Neural progenitor cell (in vitro differentiated cells): ENCODE data around the gene KCTD15. TPM values are rescaled to one million over a fixed set of nuclear protein-coding genes. Genes with fewer than 3 reads are reported as not detected.
A peak's percentile ranks its signal among the peaks of the same experiment; 100 is the strongest.

Source experiments
- DNase-seq: peaks from one replicate; pipeline ENCODE4 v3.0.0-alpha.2; 2016; ENCODE audit warnings: low spot score
- H2AFZ ChIP-seq: fragments of 200-600 bp; sonication (generic); replicated peaks from 2 replicates; pipeline ENCODE4 v1.6.1; 2016; ENCODE audit warnings: antibody characterized with exemption
- H3F3A ChIP-seq: fragments of 200-600 bp; sonication (generic); 2 replicates; pipeline ENCODE4 v1.6.1; 2016; ENCODE audit warnings: antibody characterized with exemption, low read depth
- H3K27ac ChIP-seq: fragments of 200-600 bp; sonication (generic); 2 replicates; pipeline ENCODE4 v1.5.1; 2016; ENCODE audit warnings: mild to moderate bottlenecking
- H3K27me3 ChIP-seq: fragments of 200-600 bp; sonication (generic); 2 replicates; pipeline ENCODE4 v1.6.1; 2016; ENCODE audit warnings: mild to moderate bottlenecking, moderate library complexity
- H3K36me3 ChIP-seq: fragments of 200-600 bp; sonication (generic); 2 replicates; pipeline ENCODE4 v1.5.1; 2016
- H3K4me1 ChIP-seq: fragments of 200-600 bp; sonication (generic); 2 replicates; pipeline ENCODE4 v1.6.1; 2016; ENCODE audit warnings: mixed run types
- H3K4me2 ChIP-seq: fragments of 200-600 bp; sonication (generic); 2 replicates; pipeline ENCODE4 v1.6.1; 2016
- H3K4me3 ChIP-seq: fragments of 200-600 bp; sonication (generic); 2 replicates; pipeline ENCODE4 v1.5.1; 2016
- H3K79me2 ChIP-seq: fragments of 200-600 bp; sonication (generic); 2 replicates; pipeline ENCODE4 v1.6.1; 2016; ENCODE audit warnings: low read depth
- H3K9ac ChIP-seq: fragments of 200-600 bp; sonication (generic); 2 replicates; pipeline ENCODE4 v1.6.1; 2016
- H3K9me3 ChIP-seq: fragments of 200-600 bp; sonication (generic); 2 replicates; pipeline ENCODE4 v1.5.1; 2016; ENCODE audit warnings: low read depth
- H4K20me1 ChIP-seq: fragments of 200-600 bp; sonication (generic); 2 replicates; pipeline ENCODE4 v1.6.1; 2016; ENCODE audit warnings: low read depth
- H3K27ac Mint-ChIP-seq: 3 replicates; pipeline ENCODE4 v1.8.0; 2021; ENCODE audit warnings: mixed read lengths
- H3K27me3 Mint-ChIP-seq: 2 replicates; pipeline ENCODE4 v1.8.0; 2022; ENCODE audit warnings: low read depth, mild to moderate bottlenecking, inconsistent platforms, moderate library complexity, mixed read lengths; ENCODE audit not compliant: insufficient read depth
- H3K36me3 Mint-ChIP-seq: 3 replicates; pipeline ENCODE4 v1.8.0; 2021; ENCODE audit warnings: mixed read lengths
- H3K4me1 Mint-ChIP-seq: 3 replicates; pipeline ENCODE4 v1.8.0; 2021; ENCODE audit warnings: mixed read lengths
- H3K4me3 Mint-ChIP-seq: 3 replicates; pipeline ENCODE4 v1.8.0; 2021; ENCODE audit warnings: mild to moderate bottlenecking, moderate library complexity, mixed read lengths
- H3K9me3 Mint-ChIP-seq: 3 replicates; pipeline ENCODE4 v1.8.0; 2020; ENCODE audit warnings: mixed read lengths
- EZH2 ChIP-seq: fragments of 200-600 bp; sonication (generic); IDR thresholded peaks from 2 replicates; pipeline ENCODE4 v1.6.1; 2017; ENCODE audit warnings: antibody characterized with exemption, mild to moderate bottlenecking, moderate library complexity
- EZH2phosphoT487 ChIP-seq: fragments of 200-600 bp; sonication (generic); IDR thresholded peaks from 2 replicates; pipeline ENCODE4 v1.6.1; 2017; ENCODE audit warnings: antibody characterized with exemption
- total RNA-seq: library from RNA; depleted of rRNA; stranded (reverse); fragments of >200 nt; gene quantifications from 2 replicates; pipeline ENCODE4 v1.2.3, GENCODE V29; 2015; ENCODE audit warnings: low replicate concordance
- TF ChIP-seq, protein P1 (sequence below): fragments of 200-600 bp; sonication (generic); IDR thresholded peaks from 2 replicates; pipeline ENCODE4 v1.5.1; 2017; ENCODE audit warnings: antibody characterized with exemption, mild to moderate bottlenecking

KCTD15 gene
- total RNA-seq, 1 donor from 2014 or later: 26.4 TPM

DNA sequence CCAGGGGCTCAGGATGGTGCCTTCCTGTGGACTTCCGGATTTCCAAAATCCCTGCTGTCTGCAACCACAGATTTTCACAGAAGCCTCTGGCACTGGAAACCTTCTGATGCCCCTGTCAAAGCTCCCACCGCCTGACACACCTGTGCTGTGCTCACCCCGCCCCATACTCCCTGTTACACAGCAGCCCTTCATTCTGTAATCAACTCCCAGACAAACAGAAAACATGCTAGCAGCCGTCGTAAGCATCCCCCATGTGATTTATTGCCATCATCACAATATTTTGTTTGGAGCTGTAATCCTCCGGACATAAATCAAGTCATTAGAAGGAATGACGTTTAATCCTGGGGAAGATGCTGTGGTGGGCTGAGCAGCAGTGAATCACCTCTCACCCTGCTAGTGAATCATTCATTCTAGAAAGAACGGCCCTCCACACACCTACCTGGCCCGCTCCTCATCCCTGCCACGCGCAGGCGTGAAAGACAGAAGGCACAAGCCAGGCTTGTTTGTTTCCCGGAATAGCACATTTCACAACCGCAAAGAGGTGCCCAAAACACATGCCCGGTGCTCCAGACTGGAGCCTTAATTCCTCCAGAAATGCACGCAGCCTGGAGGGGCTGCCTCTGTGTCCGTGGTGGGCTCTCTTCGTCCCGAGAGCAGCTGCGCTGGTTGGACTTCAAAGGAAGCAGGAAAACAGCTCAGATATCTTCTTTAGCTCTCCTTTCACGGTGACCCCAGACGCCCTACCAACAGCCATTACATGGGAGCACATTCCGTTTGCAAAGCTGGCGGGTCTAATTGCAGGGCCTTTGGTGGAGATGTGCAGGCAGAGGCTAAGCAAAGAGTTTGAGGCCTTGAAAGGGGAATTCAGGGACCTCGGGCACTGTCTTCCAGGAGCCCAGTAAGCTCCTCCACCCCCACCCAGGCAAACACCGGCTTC is 41.3 kb upstream of the KCTD15 start:
- H3K4me1 ChIP-seq: no peaks in the 10 kb centered on the region
- TF ChIP-seq, protein P1, sequence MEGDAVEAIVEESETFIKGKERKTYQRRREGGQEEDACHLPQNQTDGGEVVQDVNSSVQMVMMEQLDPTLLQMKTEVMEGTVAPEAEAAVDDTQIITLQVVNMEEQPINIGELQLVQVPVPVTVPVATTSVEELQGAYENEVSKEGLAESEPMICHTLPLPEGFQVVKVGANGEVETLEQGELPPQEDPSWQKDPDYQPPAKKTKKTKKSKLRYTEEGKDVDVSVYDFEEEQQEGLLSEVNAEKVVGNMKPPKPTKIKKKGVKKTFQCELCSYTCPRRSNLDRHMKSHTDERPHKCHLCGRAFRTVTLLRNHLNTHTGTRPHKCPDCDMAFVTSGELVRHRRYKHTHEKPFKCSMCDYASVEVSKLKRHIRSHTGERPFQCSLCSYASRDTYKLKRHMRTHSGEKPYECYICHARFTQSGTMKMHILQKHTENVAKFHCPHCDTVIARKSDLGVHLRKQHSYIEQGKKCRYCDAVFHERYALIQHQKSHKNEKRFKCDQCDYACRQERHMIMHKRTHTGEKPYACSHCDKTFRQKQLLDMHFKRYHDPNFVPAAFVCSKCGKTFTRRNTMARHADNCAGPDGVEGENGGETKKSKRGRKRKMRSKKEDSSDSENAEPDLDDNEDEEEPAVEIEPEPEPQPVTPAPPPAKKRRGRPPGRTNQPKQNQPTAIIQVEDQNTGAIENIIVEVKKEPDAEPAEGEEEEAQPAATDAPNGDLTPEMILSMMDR: no peak
- TF ChIP-seq EZH2phosphoT487 (no peak), EZH2 (no peak)
- no peaks in the 10 kb centered on the region for H3K36me3 ChIP-seq
- no peak overlapping the region for H3K4me3 Mint-ChIP-seq
- peaks cover 9% of the 10 kb centered on the region for H3K4me1 Mint-ChIP-seq
- no peaks in the 10 kb centered on the region for H3K36me3 Mint-ChIP-seq
- H3K27ac Mint-ChIP-seq: no peak overlapping the region
- H3K79me2 ChIP-seq: no peaks in the 10 kb centered on the region
- no peaks in the 10 kb centered on the region for H3K9me3 ChIP-seq
- H3F3A ChIP-seq: no peaks in the 10 kb centered on the region
- H3K27me3 ChIP-seq: no peaks in the 10 kb centered on the region
- peaks cover 6% of the 10 kb centered on the region for H3K27me3 Mint-ChIP-seq
- no peak overlapping the region for H3K4me3 ChIP-seq
- H3K4me2 ChIP-seq: no peak overlapping the region
- no peak overlapping the region for H2AFZ ChIP-seq
- peak; percentile 30 for DNase-seq
- H3K9ac ChIP-seq: no peak overlapping the region
- peak overlapping the region; percentile 63 for H3K27ac ChIP-seq
- no peaks in the 10 kb centered on the region for H4K20me1 ChIP-seq
- H3K9me3 Mint-ChIP-seq: no peaks in the 10 kb centered on the region

GRCh38 chr19:33756177-33756576 is 40.5 kb upstream of the KCTD15 start:
- H3K4me3 Mint-ChIP-seq: no peak overlapping the region
- Histone ChIP-seq H2AFZ (no peak overlapping the region), H3K4me1 (no peaks in the 10 kb centered on the region), H4K20me1 (no peaks in the 10 kb centered on the region), H3K4me2 (no peak overlapping the region), H3F3A (no peaks in the 10 kb centered on the region), H3K36me3 (no peaks in the 10 kb centered on the region), H3K79me2 (no peaks in the 10 kb centered on the region), H3K4me3 (no peak overlapping the region), H3K9me3 (no peaks in the 10 kb centered on the region), H3K27me3 (no peaks in the 10 kb centered on the region), H3K9ac (no peak overlapping the region), H3K27ac (no peak overlapping the region)
- H3K4me1 Mint-ChIP-seq: peaks cover 9% of the 10 kb centered on the region
- H3K27me3 Mint-ChIP-seq: peaks cover 6% of the 10 kb centered on the region
- TF ChIP-seq EZH2 (no peak), EZH2phosphoT487 (no peak)
- TF ChIP-seq, protein P1: no peak
- no peaks in the 10 kb centered on the region for H3K9me3 Mint-ChIP-seq
- no peak overlapping the region for H3K27ac Mint-ChIP-seq
- H3K36me3 Mint-ChIP-seq: no peaks in the 10 kb centered on the region
- DNase-seq: no peak

DNA sequence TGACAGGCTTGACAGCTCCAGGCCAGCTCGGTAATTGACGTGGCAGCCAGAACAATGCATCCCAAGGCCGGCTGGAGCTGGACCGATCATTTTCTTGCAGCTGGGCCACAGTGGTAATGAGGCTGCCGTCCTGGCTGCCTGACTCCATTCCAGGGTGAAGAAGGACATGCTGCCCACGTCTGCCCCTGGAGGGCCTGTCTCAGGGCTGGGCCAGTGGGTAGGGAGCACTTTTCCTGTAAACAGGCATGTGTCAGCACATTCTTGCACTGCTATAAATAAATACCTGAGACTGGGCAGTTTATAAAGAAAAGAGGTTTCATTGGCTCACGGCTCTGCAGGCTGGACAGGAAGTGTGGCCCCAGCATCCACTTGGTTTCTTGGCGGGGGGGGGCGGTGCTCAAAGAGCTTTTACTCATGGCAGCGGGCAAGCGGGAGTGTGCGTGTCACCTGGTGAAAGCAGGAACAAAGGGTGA is 38.1 kb upstream of the KCTD15 start:
- Histone ChIP-seq H3F3A (no peaks in the 10 kb centered on the region), H3K36me3 (no peaks in the 10 kb centered on the region), H3K27me3 (no peaks in the 10 kb centered on the region), H3K79me2 (no peaks in the 10 kb centered on the region), H3K9ac (no peak overlapping the region), H3K9me3 (no peaks in the 10 kb centered on the region), H2AFZ (no peak overlapping the region), H3K4me3 (no peak overlapping the region), H3K4me2 (no peak overlapping the region), H3K4me1 (no peaks in the 10 kb centered on the region), H4K20me1 (peaks cover under 1% of the 10 kb centered on the region), H3K27ac (no peak overlapping the region)
- no peaks in the 10 kb centered on the region for H3K9me3 Mint-ChIP-seq
- peaks cover 5% of the 10 kb centered on the region for H3K4me1 Mint-ChIP-seq
- DNase-seq: no peak
- H3K27ac Mint-ChIP-seq: no peak overlapping the region
- no peaks in the 10 kb centered on the region for H3K36me3 Mint-ChIP-seq
- no peak for TF ChIP-seq EZH2phosphoT487
- TF ChIP-seq EZH2: no peak
- TF ChIP-seq, protein P1: no peak
- no peak overlapping the region for H3K4me3 Mint-ChIP-seq
- H3K27me3 Mint-ChIP-seq: peaks cover 2% of the 10 kb centered on the region
